Astrocyte of the spinal cord (primary cell): Measurements from ENCODE around the gene PIK3CB.
"Not testable (repeated sequence)": the region's sequence is repeated elsewhere in the genome, so short reads cannot be mapped to it uniquely, and the experiment has no call there.

Source experiments
- DNase-seq: peaks from one replicate; pipeline ENCODE4 v3.0.0; 2011; ENCODE audit warnings: low read depth, low spot score
- H3K4me3 ChIP-seq: 2 replicates; pipeline ENCODE4 v1.5.1; 2011; ENCODE audit warnings: low read depth, mild to moderate bottlenecking, low read length, moderate library complexity
- in situ Hi-C: cut with HindIII; loops from 2 replicates; pipeline ENCODE4 v1.10.0; 2017; ENCODE audit warnings: low sequenced_read_pairs
- TF ChIP-seq, protein P1 (sequence below): IDR thresholded peaks from 2 replicates; pipeline ENCODE4 v1.5.1; 2012; ENCODE audit warnings: low read depth, mild to moderate bottlenecking, low read length, inconsistent platforms

PIK3CB gene

DNA sequence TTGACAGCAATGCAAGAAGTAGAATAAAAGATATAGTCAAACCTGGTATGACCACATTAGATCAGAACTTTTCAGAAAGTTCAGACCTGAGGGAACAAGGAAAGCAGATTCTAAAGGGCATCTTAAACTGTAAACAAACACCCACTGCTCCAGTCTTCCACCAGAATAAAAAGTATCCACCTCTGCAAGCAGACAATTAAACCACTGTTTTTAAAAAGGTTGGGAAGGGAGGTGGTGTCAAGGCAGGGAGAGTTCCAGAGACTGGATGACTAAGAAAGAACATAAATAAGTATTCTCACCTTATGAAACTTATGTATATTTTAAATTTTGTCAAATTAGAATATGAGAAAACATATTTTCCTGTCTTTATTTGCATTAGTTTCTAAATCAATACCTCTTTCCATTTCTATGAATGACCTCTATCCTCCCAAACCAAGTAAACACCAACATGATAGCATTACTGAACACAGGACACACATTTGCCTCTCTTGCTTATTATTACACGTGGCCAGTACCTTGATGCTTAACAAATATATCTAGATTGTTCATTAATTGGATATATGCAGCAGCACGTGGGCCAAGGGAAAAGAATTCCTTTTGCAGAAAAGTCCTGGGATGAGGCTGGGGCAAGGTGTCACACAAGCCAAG lies 31.6 kb downstream of the PIK3CB start:
- DNase-seq: no peak
- no peak overlapping the region for H3K4me3 ChIP-seq
- in situ Hi-C loops: no loop called here
- TF ChIP-seq, protein P1, sequence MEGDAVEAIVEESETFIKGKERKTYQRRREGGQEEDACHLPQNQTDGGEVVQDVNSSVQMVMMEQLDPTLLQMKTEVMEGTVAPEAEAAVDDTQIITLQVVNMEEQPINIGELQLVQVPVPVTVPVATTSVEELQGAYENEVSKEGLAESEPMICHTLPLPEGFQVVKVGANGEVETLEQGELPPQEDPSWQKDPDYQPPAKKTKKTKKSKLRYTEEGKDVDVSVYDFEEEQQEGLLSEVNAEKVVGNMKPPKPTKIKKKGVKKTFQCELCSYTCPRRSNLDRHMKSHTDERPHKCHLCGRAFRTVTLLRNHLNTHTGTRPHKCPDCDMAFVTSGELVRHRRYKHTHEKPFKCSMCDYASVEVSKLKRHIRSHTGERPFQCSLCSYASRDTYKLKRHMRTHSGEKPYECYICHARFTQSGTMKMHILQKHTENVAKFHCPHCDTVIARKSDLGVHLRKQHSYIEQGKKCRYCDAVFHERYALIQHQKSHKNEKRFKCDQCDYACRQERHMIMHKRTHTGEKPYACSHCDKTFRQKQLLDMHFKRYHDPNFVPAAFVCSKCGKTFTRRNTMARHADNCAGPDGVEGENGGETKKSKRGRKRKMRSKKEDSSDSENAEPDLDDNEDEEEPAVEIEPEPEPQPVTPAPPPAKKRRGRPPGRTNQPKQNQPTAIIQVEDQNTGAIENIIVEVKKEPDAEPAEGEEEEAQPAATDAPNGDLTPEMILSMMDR: no peak

DNA sequence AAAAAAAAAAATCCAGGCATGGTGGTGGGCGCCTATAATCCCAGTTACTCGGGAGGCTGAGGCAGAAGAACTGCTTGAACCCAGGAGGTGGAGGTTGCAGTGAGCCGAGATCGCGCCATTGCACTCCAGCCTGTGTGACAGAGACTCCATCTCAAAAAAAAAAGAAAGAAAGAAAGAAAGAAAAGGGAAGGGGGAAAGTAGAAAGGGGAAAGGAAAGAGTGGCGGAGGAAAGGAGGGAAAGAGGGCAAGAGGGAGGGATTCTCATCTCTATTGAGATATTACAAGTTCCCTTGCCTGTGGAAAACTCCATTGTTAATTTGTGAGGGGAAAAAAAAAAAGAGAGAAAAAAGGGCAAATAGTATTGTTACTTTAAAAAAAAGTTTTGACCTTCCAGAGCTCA lies 32.5 kb downstream of the PIK3CB start:
- H3K4me3 ChIP-seq, DNase-seq, in situ Hi-C loops: not testable (repeated sequence)

DNA sequence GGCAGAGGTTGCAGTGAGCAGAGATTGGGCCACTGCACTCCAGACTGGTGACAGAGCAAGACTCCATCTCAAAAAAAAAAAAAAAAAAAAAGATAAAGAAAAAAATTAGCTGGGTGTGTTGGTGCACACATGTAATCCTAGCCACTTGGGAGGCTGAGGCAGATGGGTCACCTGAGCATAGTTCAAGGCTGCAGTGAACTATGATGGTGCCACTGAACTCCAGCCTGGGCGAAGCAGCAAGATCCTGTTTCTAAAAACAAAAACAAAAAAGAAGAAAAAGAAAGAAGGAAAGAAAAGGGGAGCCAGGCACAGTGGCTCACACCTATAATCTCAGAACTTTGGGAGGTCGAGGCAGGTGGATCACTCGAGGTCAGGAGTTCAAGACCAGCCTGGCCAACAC lies 32.9 kb downstream of the PIK3CB start:
- in situ Hi-C loops: no loop called here
- no peak for DNase-seq
- TF ChIP-seq, protein P1: no peak
- no peak overlapping the region for H3K4me3 ChIP-seq

DNA sequence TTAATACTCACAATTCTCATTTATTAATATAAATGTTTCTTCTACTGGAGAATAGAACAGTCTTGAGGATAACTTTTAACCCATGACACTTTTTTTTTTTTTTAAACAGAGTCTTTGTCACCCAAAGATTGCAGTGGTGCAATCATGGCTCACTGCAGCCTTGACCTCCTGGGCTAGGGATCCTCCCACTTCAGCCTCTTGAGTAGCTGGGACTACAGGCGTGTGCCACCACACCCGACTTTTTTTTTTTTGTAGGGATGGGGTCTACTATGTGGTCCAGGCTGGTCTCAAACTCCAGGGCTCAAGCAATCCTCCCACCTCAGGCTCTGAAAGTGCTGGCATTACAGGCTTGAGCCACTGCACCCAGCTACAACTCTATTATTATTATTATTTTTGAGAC lies 34.5 kb downstream of the PIK3CB start:
- in situ Hi-C loops: no loop called here
- no peak for DNase-seq
- TF ChIP-seq, protein P1: no peak
- no peak overlapping the region for H3K4me3 ChIP-seq

DNA sequence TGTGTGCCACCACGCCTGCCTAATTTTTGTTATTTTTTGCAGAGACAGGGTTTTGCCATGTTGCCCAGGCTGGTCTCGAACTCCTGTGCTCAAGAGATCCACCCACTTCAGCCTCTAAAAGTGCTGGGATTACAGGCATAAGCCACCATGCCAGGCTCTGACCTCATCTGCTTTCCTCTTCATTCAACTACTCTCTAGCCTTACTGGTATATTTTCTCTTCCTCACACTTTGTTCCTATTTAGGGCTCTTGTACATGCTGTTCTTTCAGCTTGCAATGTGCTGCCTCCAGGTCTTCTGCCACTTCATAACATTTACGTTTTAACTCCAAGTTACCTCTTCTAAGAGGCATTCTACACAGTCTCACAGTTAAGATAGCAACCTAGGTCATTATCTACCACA lies 34.9 kb downstream of the PIK3CB start:
- no peak overlapping the region for H3K4me3 ChIP-seq
- TF ChIP-seq, protein P1: no peak
- in situ Hi-C loops: no loop called here
- DNase-seq: no peak

DNA sequence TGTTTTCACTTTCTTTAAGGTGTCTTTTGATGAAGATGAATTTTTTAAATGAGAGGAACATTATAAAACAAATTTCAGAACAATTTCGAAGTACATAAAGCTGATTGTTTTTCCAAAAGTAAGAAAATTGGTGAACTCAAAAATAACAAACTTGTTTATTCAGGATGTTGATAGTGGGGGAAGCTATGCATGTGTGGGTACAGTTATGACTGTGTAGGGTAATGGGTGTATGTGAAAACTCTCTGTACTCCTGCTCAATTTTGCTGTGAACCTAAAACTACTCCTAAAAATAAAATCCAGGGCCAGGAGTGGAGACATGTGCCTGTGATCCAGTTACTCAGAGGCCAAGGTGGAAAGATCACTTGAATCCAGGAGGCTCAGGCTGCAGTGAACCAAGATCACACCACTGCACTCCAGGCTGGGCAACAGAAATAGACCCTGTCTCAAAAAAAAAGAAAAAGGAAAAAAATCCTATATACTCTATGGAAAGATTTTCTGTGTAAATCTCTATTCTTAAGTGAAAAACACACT lies 37.2 kb downstream of the PIK3CB start:
- in situ Hi-C loops: no loop called here
- H3K4me3 ChIP-seq: no peak overlapping the region
- no peak for DNase-seq
- TF ChIP-seq, protein P1: no peak

DNA sequence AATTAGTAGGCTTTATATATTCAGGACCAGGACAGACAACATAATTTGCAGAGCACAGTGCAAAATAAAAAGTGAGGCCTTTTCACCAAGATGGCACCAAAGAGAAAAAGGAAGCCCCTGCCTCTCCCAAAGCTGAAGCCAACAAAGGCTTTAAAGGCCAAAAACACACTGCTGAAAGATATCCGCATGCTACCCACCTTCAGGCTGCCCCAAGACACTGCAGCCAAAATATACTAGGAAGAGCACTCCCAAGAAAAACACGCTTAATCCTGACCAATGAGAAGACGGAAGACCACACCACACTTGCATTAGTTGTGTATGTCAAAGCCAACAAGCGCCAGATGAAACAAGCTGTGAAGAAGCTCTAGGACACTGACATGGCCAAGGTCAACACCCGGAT lies 38.0 kb downstream of the PIK3CB start:
- H3K4me3 ChIP-seq: no peak overlapping the region
- TF ChIP-seq, protein P1: no peak
- no peak for DNase-seq
- in situ Hi-C loops: no loop called here
